GM21825 (cell line): Measurements from ENCODE around the gene CRACDL.

Experiments
- ATAC-seq: cut with Tn5 transposase; IDR thresholded peaks from one replicate; pipeline ENCODE4 v1.9.1; 2021; ENCODE audit warnings: mild to moderate bottlenecking, moderate library complexity; ENCODE audit not compliant: unreplicated experiment

The CRACDL gene

GRCh38 chr2:98935777-98936352, at the start of gene CRACDL:
CRACDL (minus strand) TSS chr2:98936225; CDS start chr2:98846800, 89,425 bp downstream.
- no peak for ATAC-seq

GRCh38 chr2:98975611-98976010, 39.6 kb upstream of the CRACDL start:
- no peak for ATAC-seq

GRCh38 chr2:98972582-98973167, 36.6 kb upstream of the CRACDL start:
- no peak for ATAC-seq

GRCh38 chr2:98959810-98960507, 23.9 kb upstream of the CRACDL start:
- ATAC-seq, result no peak

GRCh38 chr2:98952966-98953365, 16.9 kb upstream of the CRACDL start:
- ATAC-seq, result no peak

GRCh38 chr2:98948956-98949739, 13.1 kb upstream of the CRACDL start:
- ATAC-seq, result no peak

GRCh38 chr2:98947554-98947953, 11.5 kb upstream of the CRACDL start:
- ATAC-seq, result no peak

- no peak for ATAC-seq
These were observed 10.8 kb upstream of the CRACDL start for GRCh38 chr2:98946855-98947254.

- ATAC-seq, result no peak
These were observed 8.8 kb upstream of the CRACDL start for GRCh38 chr2:98944775-98945174.

- no peak for ATAC-seq
These were observed 4.1 kb upstream of the CRACDL start for GRCh38 chr2:98940102-98940501.

GRCh38 chr2:98937906-98938305, 1.9 kb upstream of the CRACDL start:
- ATAC-seq, result no peak

- no peak for ATAC-seq
These were observed 627 bp upstream of the CRACDL start for GRCh38 chr2:98936353-98937351.

- ATAC-seq, result no peak
These were observed 784 bp downstream of the CRACDL start for GRCh38 chr2:98935111-98935770.

- ATAC-seq, result no peak
These were observed 3.2 kb downstream of the CRACDL start for GRCh38 chr2:98932778-98933343.

GRCh38 chr2:98932164-98932563, 3.9 kb downstream of the CRACDL start:
- no peak for ATAC-seq

GRCh38 chr2:98931596-98931995, 4.4 kb downstream of the CRACDL start:
- ATAC-seq, result no peak

- ATAC-seq, result no peak
These were observed 6.1 kb downstream of the CRACDL start for GRCh38 chr2:98929920-98930319.

GRCh38 chr2:98928242-98928641, 7.8 kb downstream of the CRACDL start:
- ATAC-seq, result no peak

- ATAC-seq, result no peak
These were observed 9.0 kb downstream of the CRACDL start for GRCh38 chr2:98927027-98927426.

GRCh38 chr2:98926601-98927000, 9.4 kb downstream of the CRACDL start:
- ATAC-seq, result no peak
